HepG2 (cell line): ENCODE data around the gene DNAAF3.
A peak's percentile ranks its signal among the peaks of the same experiment; 100 is the strongest.

ENCODE experiments used
- ELK4 ChIP-seq: sonication (generic); formaldehyde crosslinking; IDR thresholded peaks from 2 replicates; pipeline ENCODE4 v1.9.0; 2021; ENCODE audit warnings: missing genetic modification reagents, borderline replicate concordance
- SRSF1 ChIP-seq: fragments of 200-400 bp; formaldehyde crosslinking; optimal IDR thresholded peaks from 2 replicates; pipeline ENCODE3; 2017; ENCODE audit warnings: mild to moderate bottlenecking, low read depth, low read length, moderate library complexity
- ZNF598 ChIP-seq: sonication (generic); formaldehyde crosslinking; IDR thresholded peaks from 2 replicates; pipeline ENCODE4 v1.5.1; 2020; ENCODE audit warnings: mild to moderate bottlenecking, missing genetic modification reagents, borderline replicate concordance

GRCh38 chr19:55117663-55118391 lies 48.6 kb downstream of the DNAAF3 start:
- TF ChIP-seq SRSF1: peak; percentile 72
- no peak for TF ChIP-seq ZNF598 (CRISPR knock-in tag)
- peak; percentile 66; the same call in 1 of the 2 replicates for TF ChIP-seq ELK4 (CRISPR knock-in tag)
